GM19023 (cell line): ENCODE measurements around the gene YY1AP1.
"Not testable (repeated sequence)": the region's sequence is repeated elsewhere in the genome, so short reads cannot be mapped to it uniquely, and the experiment has no call there.

Source experiments
- ATAC-seq: cut with Tn5 transposase; IDR thresholded peaks from one replicate; pipeline ENCODE4 v1.9.1; 2021; ENCODE audit warnings: mild to moderate bottlenecking, moderate library complexity; ENCODE audit not compliant: unreplicated experiment

YY1AP1 gene

GRCh38 chr1:155696524-155696923 is 8.0 kb upstream of the YY1AP1 start:
- no peak for ATAC-seq

DNA sequence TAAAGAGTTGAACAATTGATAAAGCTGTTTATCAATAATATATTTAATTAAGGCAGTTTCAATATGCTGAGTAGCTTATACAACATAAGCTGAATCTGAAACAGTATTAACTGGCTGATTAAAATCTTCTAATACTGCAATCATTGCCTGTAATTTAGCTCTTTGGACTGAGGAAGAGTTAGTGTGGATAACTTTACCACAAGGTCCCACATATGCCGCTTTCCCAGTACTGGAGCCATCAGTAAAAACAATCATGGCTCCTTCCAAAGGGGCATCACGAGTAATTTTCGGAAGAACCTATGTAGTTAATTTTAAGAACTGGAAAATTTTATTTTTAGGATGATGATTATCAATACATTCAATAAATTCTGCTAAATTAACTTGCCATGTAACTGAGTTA is 7.0 kb upstream of the YY1AP1 start:
- ATAC-seq = no peak

DNA sequence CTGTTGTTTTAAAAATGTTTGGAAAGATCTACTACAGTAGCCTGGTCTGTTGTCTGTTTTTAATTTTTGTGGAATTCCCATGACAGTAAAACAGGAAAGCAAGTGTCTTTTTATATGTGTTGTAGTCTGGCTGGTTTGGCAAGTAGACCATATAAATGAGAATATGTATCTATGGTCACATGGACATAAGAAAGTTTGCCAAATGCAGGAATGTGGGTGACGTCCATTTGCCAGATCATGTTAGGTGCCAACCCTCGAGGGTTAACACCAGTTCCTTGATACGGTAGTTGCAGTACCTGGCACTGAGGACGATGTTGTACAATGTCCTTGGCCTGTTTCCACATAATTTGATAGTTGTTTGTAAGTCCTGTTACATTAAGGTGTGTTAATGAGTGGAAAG is 6.5 kb upstream of the YY1AP1 start:
- ATAC-seq = no peak

- no peak for ATAC-seq
These were observed 5.6 kb upstream of the YY1AP1 start for GRCh38 chr1:155694167-155694566.

DNA sequence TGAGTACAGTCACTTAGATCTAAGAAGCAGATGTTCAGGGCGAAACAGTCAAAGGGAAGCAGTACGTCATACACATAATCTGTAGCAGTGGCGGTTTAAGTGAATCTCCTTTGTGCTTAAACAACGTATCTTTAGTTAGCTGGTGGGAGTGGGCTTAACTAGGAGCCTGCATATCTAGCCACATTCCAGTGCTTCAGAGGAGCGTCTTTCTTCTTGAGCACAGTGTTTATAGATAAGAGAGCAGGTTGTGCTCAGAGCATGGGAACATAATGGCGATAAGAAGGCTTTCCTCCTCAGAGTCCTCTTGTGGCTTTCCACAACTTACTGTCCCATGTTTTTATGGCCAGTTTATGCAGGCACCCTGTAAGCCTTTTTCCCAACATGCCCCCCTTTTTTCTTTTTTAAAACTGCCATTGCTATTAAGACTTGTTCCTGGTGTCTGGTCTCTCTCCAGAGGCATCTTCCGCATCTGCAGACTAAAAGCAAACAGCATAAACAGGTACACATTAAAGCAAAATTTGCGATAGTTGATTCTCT is 3.5 kb upstream of the YY1AP1 start:
- ATAC-seq = no peak

DNA sequence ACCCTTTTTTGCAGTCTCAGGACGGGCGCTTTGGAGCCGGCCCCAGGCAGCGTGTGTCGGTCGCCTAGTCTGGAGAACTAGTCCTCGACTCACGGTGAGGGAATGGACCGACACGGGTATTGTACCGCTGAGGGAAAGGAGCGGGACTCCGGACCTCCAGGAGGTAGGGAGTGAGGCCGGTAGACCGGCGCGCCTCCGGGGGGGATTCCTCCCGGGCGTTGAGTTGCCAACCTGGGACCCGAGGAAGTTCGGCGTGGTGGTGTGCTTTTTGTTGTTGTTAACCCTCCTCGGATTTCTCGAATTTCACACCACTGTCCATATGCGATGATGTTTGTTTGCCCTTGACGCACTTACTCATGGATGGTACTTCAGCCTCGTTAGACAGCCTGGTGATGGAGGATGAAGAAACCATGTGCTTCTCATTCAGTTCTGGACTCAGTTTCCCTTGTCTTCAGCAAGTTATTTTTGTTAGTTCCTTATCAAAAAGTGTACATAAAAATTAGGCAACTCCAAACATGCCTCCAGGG is 570 bp upstream of the YY1AP1 start, which contains the start of gene DAP3:
Gene DAP3 (plus strand): TSS at position 11 of the 527 bp plus-strand sequence. CDS start 20,689 bp downstream, outside the sequence.
- not testable (repeated sequence) for ATAC-seq

GRCh38 chr1:155687705-155688323 is 760 bp downstream of the YY1AP1 start:
- peak; percentile 20 for ATAC-seq

- no peak for ATAC-seq
These were observed 6.8 kb downstream of the YY1AP1 start for GRCh38 chr1:155681776-155682175.

DNA sequence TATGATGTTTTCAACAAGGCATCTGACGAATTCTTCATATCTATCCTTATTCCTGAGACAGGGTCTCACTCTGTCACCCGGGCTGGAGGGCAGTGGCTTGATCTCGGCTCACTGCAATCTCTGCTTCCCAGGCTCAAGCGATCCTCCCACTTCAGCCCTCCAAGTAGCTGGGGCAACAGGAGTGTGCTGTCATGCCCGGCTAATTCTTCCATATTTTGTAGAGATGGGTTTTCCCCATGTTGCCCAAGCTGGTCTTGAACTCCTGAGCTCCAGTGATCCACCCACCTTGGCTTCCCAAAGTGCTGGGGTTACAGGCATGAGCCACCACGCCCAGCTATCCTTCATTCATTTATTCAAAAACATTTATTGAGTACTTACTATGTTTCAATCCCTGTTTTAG is 8.0 kb downstream of the YY1AP1 start:
- no peak for ATAC-seq

- not testable (repeated sequence) for ATAC-seq
These were observed 9.6 kb downstream of the YY1AP1 start for GRCh38 chr1:155678992-155679391.

DNA sequence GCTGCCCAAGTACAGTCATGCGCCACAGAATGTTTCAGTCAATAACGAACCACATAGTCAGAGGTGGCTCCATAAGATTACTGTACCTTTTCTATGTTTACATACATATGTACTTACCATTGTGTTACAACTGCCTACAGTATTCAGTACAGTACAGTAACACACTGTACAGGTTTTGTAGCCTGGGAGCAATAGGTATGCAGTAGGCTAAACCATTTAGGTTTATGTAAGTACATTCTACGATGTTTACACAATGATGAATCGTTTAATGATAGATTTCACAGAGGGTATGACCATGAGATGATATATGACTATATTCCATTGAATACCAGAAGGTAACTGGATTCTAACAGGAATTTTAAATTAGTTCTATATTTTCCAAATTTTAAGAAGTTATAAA is 10.5 kb downstream of the YY1AP1 start:
- ATAC-seq = no peak

GRCh38 chr1:155673003-155673402 is 15.6 kb downstream of the YY1AP1 start:
- ATAC-seq = no peak

DNA sequence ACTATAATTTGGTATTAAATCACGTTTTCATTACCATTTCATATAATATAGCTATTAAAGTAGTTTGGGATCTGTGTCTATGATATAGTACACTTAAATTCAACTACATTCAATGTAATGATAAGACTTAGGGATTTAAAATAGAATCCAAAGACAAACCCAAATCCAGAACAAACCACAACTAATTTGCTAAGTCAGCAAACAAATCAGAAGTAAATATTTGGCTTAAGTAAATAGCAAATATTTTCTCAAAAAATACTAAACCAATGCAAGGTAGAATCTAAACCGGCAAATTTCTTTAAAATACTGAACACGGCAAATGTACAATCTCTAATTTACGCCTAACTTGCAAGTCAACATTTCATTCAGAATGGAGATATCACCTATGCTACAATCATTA is 16.8 kb downstream of the YY1AP1 start:
- ATAC-seq = no peak

DNA sequence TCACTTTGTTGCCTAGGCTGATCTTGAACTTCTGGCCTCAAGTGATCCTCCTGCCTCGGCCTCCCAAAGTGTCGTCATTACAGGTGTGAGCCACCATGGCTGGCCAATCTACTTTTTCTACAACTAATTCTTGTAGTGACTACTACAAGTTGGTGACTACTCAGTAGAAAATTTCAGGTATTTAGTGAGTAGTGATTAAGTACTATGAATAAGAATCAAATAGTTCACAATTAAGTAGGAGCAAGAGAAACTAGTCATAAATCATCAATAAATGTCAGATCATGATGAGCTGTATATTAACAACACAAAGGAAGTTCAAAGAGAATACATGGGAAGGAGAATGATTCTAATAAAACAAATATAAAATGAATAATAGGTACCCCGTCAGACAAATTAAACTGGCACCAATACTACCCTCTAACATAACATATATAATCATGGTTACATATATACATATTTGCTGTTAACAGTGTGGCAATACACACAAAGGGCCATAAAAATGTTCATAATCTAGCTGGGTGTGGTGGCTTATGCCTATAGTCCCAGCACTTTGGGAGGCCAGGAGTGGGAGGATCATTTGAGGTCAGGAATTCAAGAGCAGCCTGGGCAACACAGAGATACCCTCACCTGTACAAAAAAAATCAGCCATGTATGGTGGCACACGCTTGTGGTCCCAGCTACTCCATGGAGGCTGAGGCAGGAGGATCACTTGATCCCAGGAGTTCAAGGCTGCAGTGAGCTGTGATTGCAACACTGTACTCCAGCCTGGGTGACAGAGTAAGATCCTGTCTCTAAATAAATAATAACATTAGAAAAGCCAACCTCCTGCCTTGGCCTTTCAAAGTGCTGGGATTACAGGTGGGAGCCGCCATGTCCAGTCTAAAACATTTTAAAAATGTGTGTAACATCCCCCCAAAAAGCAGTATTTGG is 19.1 kb downstream of the YY1AP1 start:
- no peak for ATAC-seq

DNA sequence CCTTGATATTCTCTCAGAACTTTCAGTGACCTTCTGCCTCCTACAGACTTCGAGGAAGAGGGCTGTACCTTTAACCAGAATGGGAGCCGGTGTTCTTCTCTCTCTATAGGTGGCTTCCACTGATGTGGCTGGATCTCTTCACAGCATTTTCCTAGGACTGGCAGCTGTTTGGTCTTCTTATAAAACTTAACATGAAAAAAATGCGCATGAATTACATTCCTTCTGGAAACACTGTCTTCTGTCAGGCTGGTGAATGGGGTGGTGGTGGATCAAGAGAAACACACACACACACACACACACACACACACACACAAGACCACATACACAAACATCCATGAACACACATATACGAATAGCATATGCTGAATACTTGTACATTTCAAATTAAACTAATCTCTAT is 27.3 kb downstream of the YY1AP1 start:
- ATAC-seq = not testable (repeated sequence)

DNA sequence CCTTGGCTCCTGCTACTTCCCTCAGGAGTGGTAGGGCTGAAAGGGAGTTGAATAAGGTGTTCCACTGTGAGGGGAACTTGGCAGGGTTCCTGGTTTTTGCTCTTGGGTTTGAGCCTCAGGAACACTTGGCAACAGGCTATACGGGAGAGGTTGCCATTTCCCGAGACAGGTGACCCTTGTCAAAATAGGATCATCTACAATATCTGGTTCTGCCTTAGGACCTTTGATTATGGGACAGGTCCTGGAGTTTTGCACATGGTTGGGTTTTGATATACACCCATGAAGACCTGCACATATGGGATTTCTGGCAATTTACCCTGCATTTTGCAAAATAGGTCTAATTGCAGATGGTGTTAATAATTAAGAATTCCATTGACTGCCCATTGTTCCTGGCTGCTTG is 31.1 kb downstream of the YY1AP1 start:
- ATAC-seq = no peak

DNA sequence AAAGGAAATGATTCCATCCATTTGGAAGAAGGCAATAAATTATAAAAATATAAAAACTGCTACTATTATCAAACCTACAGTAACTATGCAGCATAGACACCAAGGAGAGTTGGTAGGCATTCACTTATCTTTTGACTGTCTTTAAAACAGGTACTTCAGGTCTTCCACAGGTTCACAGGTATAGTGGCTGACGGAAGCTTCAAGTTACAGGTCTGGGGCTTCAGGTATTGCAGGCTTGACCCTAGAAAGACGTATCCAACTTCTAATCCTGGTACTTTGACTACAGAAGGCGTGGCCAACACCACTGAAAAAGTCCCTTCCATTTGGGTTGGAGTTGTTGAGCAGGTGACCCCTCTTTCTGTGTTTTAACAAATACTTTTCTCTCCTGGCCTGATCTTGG is 35.6 kb downstream of the YY1AP1 start:
- no peak for ATAC-seq

GRCh38 chr1:155651861-155652661 is 36.5 kb downstream of the YY1AP1 start:
- ATAC-seq = no peak

DNA sequence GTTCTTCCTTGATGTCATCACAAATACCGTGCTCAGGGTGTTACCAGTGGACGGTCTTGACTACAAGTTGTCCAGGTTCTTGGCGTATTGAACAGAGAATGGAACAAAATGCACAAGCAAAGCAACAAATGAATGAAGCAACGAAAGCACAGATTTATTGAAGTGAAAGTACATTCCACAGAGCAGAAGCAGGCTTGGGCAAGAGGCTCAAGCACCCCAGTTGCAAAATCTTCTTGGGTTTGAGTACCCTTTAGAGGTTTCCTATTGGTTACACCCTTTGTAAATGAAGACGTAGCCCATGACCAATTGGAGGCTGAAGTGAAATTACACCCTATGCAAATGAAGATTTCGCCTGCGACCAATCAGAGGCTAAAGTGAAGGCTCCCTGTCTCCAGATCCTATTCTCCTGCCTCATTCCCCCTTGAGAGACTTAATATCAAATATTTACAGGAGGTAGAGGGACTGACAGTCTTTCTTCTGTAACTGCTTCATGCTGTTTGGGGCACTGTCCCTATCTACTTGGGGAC is 38.3 kb downstream of the YY1AP1 start:
- ATAC-seq = no peak

DNA sequence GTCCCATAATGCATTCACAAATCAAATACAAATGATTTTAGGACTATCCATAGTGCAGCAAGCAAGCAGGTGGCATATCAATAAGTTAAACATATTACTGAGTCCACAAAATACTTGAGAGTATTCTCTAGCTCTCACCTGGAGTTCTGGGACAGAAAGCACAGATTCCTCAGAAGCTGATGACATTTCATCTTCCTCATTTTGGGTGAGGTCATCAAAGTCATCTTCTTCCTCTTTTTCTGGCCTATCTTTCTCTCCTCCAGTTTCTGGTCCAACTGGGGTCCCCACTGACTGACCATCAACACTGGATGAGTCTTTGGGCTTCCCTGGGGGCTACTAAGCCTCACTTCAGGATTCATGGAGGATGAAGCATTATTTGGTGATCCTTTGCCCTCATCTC is 38.9 kb downstream of the YY1AP1 start:
- no peak for ATAC-seq
